K562 (cell line): ENCODE data around the gene CCT8L2. TPM values are rescaled to one million over a fixed set of nuclear protein-coding genes. Genes with fewer than 3 reads are reported as not detected.

Source experiments
- DACH1 ChIP-seq: fragments of 450-650 bp; IDR thresholded peaks from 2 replicates; pipeline ENCODE4 v1.6.1; 2018; ENCODE audit not compliant: partially characterized antibody
- MAFF ChIP-seq: IDR thresholded peaks from 2 replicates; pipeline ENCODE4 v1.6.1; 2012; ENCODE audit warnings: low read length, improper control_type of control experiment
- ZNF12 ChIP-seq: sonication (generic); formaldehyde crosslinking; IDR thresholded peaks from 2 replicates; pipeline ENCODE4 v1.4.0; 2020; ENCODE audit warnings: mild to moderate bottlenecking, missing genetic modification reagents
- ZNF224 ChIP-seq: sonication (generic); formaldehyde crosslinking; IDR thresholded peaks from 2 replicates; pipeline ENCODE4 v1.8.0; 2022; ENCODE audit warnings: mild to moderate bottlenecking, missing genetic modification reagents
- ZNF274 ChIP-seq: IDR thresholded peaks from 2 replicates; pipeline ENCODE4 v1.6.1; 2011; ENCODE audit warnings: low read depth, mild to moderate bottlenecking, low read length, moderate library complexity, borderline replicate concordance
- polyA plus RNA-seq, 8 experiments: library from polyadenylated mRNA; depleted of rRNA in 4 of 8; stranded (reverse) in 5 of 8; unstranded in 3 of 8; fragments of >200 nt; fragmentation: Nextera tagmentation in 2 of 8; fragmentation: Illumina TruSeq in 1 of 8; extraction: Ambion mirVana in 2 of 8; extraction: Trizol in 1 of 8; gene quantifications; 2 replicates each; pipeline versions ENCODE4 v1.2.1 to v1.2.3, GENCODE V29; 2011 to 2014; ENCODE audit warnings: inconsistent platforms in 1 of 8, missing spikeins in 1 of 8
- total RNA-seq, 7 experiments: library from RNA; depleted of rRNA in 6 of 7; stranded (reverse); fragments of >200 nt in 6 of 7; fragmentation: Illumina TruSeq in 2 of 7; extraction: Trizol in 2 of 7; gene quantifications; 2 replicates each; pipeline versions ENCODE4 v1.2.1 to v1.2.3, GENCODE V29; 2011 to 2021; ENCODE audit warnings: low replicate concordance in 1 of 7
- TF ChIP-seq, protein P1 (sequence below), 2 experiments: fragments of 450-650 bp; IDR thresholded peaks; 2 replicates each; pipeline ENCODE4 v1.6.1; 2016
- TF ChIP-seq, protein P2 (sequence below): sonication (generic); formaldehyde crosslinking; IDR thresholded peaks from 2 replicates; pipeline ENCODE4 v1.8.0; 2023; ENCODE audit warnings: missing genetic modification reagents, mild to moderate bottlenecking, borderline replicate concordance
- TF ChIP-seq, protein P3 (sequence below): fragments of 250-450 bp; sonication (Bioruptor Pico); IDR thresholded peaks from 2 replicates; pipeline ENCODE4 v1.9.0; 2021; ENCODE audit warnings: mild to moderate bottlenecking

Gene CCT8L2
- total and polyA plus RNA-seq, 9 of the 15 experiments (the other 6 are each of a cell fraction or from before 2014, with no cell fraction given), result 0.13 TPM; not detected in 8

DNA sequence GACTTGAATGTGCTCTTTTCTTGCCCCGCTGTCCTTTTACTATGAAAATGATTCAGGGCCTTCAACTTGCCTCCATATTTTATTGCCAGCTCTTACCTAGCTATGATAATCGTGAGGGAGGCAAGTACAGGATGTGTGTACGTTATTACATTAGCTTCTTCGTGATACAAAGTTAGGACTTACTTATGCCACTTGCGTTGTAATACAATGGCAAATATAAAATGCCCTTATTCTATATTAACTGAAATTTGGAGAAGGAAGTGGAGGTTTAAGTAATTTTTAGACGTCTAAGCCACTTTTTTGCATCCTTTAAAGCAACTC is 10.8 kb upstream of the CCT8L2 start (continued):
- TF ChIP-seq ZNF274 (no peak), MAFF (no peak), ZNF224 (CRISPR knock-in tag) (no peak), DACH1 (no peak), ZNF12 (CRISPR knock-in tag) (no peak)
- TF ChIP-seq, protein P1, sequence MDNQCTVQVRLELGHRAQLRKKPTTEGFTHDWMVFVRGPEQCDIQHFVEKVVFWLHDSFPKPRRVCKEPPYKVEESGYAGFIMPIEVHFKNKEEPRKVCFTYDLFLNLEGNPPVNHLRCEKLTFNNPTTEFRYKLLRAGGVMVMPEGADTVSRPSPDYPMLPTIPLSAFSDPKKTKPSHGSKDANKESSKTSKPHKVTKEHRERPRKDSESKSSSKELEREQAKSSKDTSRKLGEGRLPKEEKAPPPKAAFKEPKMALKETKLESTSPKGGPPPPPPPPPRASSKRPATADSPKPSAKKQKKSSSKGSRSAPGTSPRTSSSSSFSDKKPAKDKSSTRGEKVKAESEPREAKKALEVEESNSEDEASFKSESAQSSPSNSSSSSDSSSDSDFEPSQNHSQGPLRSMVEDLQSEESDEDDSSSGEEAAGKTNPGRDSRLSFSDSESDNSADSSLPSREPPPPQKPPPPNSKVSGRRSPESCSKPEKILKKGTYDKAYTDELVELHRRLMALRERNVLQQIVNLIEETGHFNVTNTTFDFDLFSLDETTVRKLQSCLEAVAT (IDR thresholded peaks at IDR 0.05), result no peak
- TF ChIP-seq, protein P2, sequence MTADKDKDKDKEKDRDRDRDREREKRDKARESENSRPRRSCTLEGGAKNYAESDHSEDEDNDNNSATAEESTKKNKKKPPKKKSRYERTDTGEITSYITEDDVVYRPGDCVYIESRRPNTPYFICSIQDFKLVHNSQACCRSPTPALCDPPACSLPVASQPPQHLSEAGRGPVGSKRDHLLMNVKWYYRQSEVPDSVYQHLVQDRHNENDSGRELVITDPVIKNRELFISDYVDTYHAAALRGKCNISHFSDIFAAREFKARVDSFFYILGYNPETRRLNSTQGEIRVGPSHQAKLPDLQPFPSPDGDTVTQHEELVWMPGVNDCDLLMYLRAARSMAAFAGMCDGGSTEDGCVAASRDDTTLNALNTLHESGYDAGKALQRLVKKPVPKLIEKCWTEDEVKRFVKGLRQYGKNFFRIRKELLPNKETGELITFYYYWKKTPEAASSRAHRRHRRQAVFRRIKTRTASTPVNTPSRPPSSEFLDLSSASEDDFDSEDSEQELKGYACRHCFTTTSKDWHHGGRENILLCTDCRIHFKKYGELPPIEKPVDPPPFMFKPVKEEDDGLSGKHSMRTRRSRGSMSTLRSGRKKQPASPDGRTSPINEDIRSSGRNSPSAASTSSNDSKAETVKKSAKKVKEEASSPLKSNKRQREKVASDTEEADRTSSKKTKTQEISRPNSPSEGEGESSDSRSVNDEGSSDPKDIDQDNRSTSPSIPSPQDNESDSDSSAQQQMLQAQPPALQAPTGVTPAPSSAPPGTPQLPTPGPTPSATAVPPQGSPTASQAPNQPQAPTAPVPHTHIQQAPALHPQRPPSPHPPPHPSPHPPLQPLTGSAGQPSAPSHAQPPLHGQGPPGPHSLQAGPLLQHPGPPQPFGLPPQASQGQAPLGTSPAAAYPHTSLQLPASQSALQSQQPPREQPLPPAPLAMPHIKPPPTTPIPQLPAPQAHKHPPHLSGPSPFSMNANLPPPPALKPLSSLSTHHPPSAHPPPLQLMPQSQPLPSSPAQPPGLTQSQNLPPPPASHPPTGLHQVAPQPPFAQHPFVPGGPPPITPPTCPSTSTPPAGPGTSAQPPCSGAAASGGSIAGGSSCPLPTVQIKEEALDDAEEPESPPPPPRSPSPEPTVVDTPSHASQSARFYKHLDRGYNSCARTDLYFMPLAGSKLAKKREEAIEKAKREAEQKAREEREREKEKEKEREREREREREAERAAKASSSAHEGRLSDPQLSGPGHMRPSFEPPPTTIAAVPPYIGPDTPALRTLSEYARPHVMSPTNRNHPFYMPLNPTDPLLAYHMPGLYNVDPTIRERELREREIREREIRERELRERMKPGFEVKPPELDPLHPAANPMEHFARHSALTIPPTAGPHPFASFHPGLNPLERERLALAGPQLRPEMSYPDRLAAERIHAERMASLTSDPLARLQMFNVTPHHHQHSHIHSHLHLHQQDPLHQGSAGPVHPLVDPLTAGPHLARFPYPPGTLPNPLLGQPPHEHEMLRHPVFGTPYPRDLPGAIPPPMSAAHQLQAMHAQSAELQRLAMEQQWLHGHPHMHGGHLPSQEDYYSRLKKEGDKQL (CRISPR knock-in tag), result no peak
- TF ChIP-seq, protein P3, sequence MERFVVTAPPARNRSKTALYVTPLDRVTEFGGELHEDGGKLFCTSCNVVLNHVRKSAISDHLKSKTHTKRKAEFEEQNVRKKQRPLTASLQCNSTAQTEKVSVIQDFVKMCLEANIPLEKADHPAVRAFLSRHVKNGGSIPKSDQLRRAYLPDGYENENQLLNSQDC (CRISPR knock-in tag), result 0 out of 2 replicates have a peak, but pooled peaks have one; percentile 48
